KMS-11 (cell line): ENCODE results near the gene MSANTD2.

Experiments used
- H2AFZ ChIP-seq: fragments of 200-600 bp; sonication (generic); 2 replicates; pipeline ENCODE4 v1.6.1; 2016; ENCODE audit warnings: antibody characterized with exemption, mixed run types, low read depth
- H3K27ac ChIP-seq: fragments of 200-600 bp; sonication (generic); 2 replicates; pipeline ENCODE4 v1.6.1; 2016; ENCODE audit warnings: mild to moderate bottlenecking, mixed run types
- H3K27me3 ChIP-seq: fragments of 200-600 bp; sonication (generic); 2 replicates; pipeline ENCODE4 v1.6.1; 2017; ENCODE audit warnings: mild to moderate bottlenecking, low read depth, mixed run types, moderate library complexity; ENCODE audit not compliant: insufficient read depth
- H3K36me3 ChIP-seq: fragments of 200-600 bp; sonication (generic); 2 replicates; pipeline ENCODE4 v1.6.1; 2017; ENCODE audit warnings: mild to moderate bottlenecking, mixed run types; ENCODE audit not compliant: insufficient read depth
- H3K4me1 ChIP-seq: fragments of 200-600 bp; sonication (generic); 2 replicates; pipeline ENCODE4 v1.6.1; 2016; ENCODE audit warnings: mild to moderate bottlenecking, low read depth, mixed run types; ENCODE audit not compliant: poor library complexity, severe bottlenecking
- H3K4me2 ChIP-seq: fragments of 200-600 bp; sonication (generic); 2 replicates; pipeline ENCODE4 v1.7.0; 2016; ENCODE audit warnings: mild to moderate bottlenecking, mixed run types
- H3K4me3 ChIP-seq: fragments of 200-600 bp; sonication (generic); IDR thresholded peaks from 2 replicates; pipeline ENCODE4 v1.6.1; 2017; ENCODE audit warnings: low read depth, low read length, mixed read lengths; ENCODE audit not compliant: insufficient read depth
- H3K79me2 ChIP-seq: fragments of 200-600 bp; sonication (generic); 2 replicates; pipeline ENCODE4 v1.6.1; 2016; ENCODE audit warnings: low read depth, mixed run types; ENCODE audit not compliant: insufficient read depth
- H3K9ac ChIP-seq: fragments of 200-600 bp; sonication (generic); 2 replicates; pipeline ENCODE4 v1.6.1; 2016; ENCODE audit warnings: mild to moderate bottlenecking, mixed run types
- H4K20me1 ChIP-seq: fragments of 200-600 bp; sonication (generic); 2 replicates; pipeline ENCODE4 v1.6.1; 2016; ENCODE audit warnings: mild to moderate bottlenecking, mixed run types; ENCODE audit not compliant: insufficient read depth
- TF ChIP-seq, protein P1 (sequence below): fragments of 200-600 bp; sonication (generic); conservative IDR thresholded peaks from 2 replicates; pipeline ENCODE4 v1.6.1; 2017; ENCODE audit warnings: low read depth, mild to moderate bottlenecking, antibody characterized with exemption, low read length, moderate library complexity, mixed read lengths

Gene MSANTD2

DNA sequence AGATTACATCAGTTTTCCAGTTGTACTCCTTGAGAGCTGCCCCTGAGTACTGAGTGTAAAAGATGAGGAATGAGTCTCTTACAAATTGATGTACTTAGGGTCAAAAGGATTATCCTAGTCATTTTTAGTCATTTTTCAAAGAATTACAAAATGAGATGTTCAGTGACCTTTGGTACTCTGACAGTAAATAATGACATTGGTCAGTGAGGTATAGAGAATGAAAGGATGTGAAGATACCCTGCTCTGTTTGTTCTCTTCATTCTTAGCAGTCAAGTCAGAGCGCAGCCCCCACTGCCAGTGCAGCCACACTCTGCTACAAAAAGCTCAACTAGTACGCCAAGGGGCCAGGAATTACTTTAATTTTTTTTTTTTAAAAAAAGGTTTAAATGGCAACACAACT, 34.0 kb downstream of the MSANTD2 start:
- Histone ChIP-seq H3K36me3 (no peaks in the 10 kb centered on the region), H3K4me1 (peaks cover 11% of the 10 kb centered on the region), H3K4me2 (no peak overlapping the region), H2AFZ (no peak overlapping the region), H3K27me3 (no peaks in the 10 kb centered on the region), H3K27ac (no peak overlapping the region), H3K9ac (no peak overlapping the region), H3K79me2 (no peaks in the 10 kb centered on the region), H4K20me1 (no peaks in the 10 kb centered on the region), H3K4me3 (no peak overlapping the region)
- TF ChIP-seq, protein P1, sequence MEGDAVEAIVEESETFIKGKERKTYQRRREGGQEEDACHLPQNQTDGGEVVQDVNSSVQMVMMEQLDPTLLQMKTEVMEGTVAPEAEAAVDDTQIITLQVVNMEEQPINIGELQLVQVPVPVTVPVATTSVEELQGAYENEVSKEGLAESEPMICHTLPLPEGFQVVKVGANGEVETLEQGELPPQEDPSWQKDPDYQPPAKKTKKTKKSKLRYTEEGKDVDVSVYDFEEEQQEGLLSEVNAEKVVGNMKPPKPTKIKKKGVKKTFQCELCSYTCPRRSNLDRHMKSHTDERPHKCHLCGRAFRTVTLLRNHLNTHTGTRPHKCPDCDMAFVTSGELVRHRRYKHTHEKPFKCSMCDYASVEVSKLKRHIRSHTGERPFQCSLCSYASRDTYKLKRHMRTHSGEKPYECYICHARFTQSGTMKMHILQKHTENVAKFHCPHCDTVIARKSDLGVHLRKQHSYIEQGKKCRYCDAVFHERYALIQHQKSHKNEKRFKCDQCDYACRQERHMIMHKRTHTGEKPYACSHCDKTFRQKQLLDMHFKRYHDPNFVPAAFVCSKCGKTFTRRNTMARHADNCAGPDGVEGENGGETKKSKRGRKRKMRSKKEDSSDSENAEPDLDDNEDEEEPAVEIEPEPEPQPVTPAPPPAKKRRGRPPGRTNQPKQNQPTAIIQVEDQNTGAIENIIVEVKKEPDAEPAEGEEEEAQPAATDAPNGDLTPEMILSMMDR: no peak

DNA sequence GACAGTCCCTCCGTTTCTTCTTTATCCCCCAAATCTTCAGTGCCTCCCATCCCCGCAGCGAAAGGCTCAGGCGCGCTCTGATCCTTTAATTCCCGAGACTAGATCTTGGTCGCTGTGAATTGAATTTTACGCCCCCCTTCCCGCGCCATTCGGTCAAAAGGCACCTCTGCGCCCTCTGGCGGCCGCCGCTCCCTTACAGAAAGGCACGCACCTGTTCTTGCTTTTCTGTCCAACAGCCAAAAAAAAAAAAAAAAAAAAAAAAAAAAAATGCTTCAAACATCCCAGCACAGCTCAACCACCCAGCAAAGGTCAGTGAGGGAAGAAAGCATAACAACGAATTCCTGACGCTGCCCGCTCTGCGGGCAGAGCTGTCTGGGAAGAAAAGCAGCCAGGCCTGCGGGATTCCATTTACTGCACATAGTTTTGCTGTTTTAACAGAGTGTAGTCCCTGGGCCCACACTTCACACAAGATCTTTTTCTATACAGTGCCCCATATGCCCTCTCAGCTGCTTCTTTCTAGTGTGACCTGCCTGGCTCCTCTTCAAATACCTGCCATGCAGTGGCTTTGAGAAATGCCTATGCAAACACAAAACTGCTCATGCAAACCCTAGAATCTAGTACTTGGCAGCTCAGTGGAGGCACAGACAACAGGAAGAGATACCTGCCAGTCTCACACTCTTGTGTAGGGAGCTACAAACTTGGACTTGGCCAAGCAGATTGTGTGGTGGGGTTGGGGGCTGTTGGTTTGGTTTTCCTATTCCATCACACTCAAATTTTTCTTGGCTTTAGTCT, 36.9 kb downstream of the MSANTD2 start:
- Histone ChIP-seq H3K4me1 (peaks cover 11% of the 10 kb centered on the region), H3K27me3 (no peaks in the 10 kb centered on the region), H3K4me2 (peak overlapping the region; percentile 60; the same call in 1 of the 2 replicates), H2AFZ (peak overlapping the region; percentile 69; the same call in 1 of the 2 replicates), H3K9ac (peak overlapping the region; percentile 22; the same call in 1 of the 2 replicates), H3K36me3 (no peaks in the 10 kb centered on the region), H3K79me2 (no peaks in the 10 kb centered on the region), H3K4me3 (no peak overlapping the region), H3K27ac (no peak overlapping the region), H4K20me1 (no peaks in the 10 kb centered on the region)
- TF ChIP-seq, protein P1: peak; percentile 67

DNA sequence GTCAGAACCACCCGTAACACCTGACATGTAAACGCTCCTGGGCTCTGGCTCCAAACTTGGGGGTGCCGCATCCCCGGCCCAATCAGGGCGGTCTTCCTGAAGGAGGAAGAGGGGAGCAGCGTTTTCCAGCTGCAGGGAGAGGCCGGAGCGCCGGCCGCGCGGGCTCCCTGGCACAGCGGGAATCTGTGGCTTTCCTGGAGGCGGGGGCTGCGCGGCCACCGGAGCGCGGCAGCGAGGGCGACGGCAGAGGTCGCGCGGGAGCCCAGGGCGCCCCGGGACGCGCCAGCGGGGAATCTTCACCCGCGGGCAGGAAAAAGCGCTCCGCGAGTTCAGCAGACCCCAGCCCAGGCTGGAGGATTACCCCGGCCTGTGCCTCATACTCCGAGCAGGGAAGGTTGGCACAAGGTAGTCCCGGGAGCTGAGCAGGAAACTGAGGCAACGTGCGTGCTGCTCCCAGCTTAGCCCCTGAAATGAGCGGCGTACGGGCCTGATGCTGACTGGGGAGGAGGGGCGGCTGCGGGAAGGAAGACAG, 37.5 kb downstream of the MSANTD2 start:
- peaks cover 11% of the 10 kb centered on the region for H3K4me1 ChIP-seq

DNA sequence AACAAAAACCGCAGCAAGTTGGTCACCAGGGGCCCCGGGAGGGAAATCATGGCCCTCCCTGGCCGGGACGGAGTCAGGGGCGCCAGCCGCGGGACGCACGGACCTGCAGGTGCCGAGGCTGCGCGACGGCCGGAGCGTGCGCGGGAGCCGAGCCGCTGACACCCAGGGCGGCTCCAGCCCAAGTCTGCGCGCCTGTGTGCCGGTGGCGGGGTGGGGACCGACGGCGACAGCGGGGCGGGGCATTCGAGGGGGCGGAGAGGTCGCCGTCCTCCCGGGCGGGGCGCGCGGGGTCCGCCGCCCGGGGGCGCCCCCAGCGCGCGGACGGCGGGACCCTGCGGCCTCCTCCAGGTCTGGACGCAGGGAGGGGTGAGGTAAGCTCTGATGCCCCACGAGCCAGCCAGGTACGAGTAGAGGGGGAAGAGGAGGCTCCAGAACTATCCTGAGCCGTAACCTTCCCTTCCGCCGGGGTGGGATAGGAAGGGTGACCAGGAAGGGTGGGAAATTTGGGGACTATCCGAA, 38.0 kb downstream of the MSANTD2 start, which contains the start of gene ESAM:
Gene ESAM, minus strand, starts transcription at position 186 of the 519 bp plus-strand sequence. Its CDS starts 136 bp downstream, at position 50.
- H3K27me3 ChIP-seq: no peaks in the 10 kb centered on the region
- H2AFZ ChIP-seq: peak within 1 kb of the TSS; percentile 69
- H3K27ac ChIP-seq: no peak within 1 kb of the TSS
- H3K79me2 ChIP-seq: no peaks in the 10 kb centered on the region
- TF ChIP-seq, protein P1: no peak
- no peaks in the 10 kb centered on the region for H4K20me1 ChIP-seq
- H3K4me1 ChIP-seq: peaks cover 11% of the 10 kb centered on the region
- H3K9ac ChIP-seq: peak within 1 kb of the TSS; percentile 22; the same call in 1 of the 2 replicates
- H3K4me3 ChIP-seq: no peak within 1 kb of the TSS
- no peaks in the 10 kb centered on the region for H3K36me3 ChIP-seq
- peak within 1 kb of the TSS; percentile 60; the same call in 1 of the 2 replicates for H3K4me2 ChIP-seq

More for the DNA sequence above, 37.5 kb downstream of the MSANTD2 start:
- TF ChIP-seq, protein P1: no peak
- Histone ChIP-seq H3K27ac (no peak overlapping the region), H3K36me3 (no peaks in the 10 kb centered on the region), H3K9ac (peak overlapping the region; percentile 22; the same call in 1 of the 2 replicates), H3K79me2 (no peaks in the 10 kb centered on the region), H4K20me1 (no peaks in the 10 kb centered on the region), H3K4me3 (no peak overlapping the region), H2AFZ (peak overlapping the region; percentile 69), H3K27me3 (no peaks in the 10 kb centered on the region), H3K4me2 (peak overlapping the region; percentile 60; the same call in 1 of the 2 replicates)
